Measurements from ENCODE around the gene ANKRD13D.

The ANKRD13D gene

DNA sequence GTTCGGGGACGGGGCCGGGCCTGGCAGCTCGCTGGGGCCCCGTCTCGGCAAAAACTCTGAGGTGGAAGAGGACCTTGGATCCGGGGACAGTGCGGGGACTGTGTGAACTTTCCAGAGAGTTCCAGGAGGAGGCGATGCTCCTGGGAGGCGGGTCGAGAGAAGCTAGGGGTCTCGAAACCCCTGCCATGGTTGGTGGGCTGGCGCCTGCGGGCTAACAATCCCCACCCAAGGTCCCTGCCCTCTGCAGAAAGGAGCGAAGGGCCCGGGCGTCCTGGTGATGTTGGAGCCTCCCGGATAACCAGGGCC, 27.5 kb upstream of the ANKRD13D start:
- in situ Hi-C loops (cut with MboI; ENCODE audit: low sequenced_read_pairs), result loop anchor here (5.0 kb wide), 1 partner anchor 51 kb away; no protein-coding TSS in a partner anchor

GRCh38 chr11:67261946-67262681, 27.0 kb upstream of the ANKRD13D start:
- in situ Hi-C loops (cut with MboI; ENCODE audit: low sequenced_read_pairs), result loop anchor here (5.0 kb wide), 1 partner anchor 50 kb away; no protein-coding TSS in a partner anchor

- in situ Hi-C loops (cut with MboI; ENCODE audit: low sequenced_read_pairs), result loop anchor here (5.0 kb wide), 1 partner anchor 49 kb away; no protein-coding TSS in a partner anchor
These were observed 26.1 kb upstream of the ANKRD13D start for GRCh38 chr11:67262731-67263675.

DNA sequence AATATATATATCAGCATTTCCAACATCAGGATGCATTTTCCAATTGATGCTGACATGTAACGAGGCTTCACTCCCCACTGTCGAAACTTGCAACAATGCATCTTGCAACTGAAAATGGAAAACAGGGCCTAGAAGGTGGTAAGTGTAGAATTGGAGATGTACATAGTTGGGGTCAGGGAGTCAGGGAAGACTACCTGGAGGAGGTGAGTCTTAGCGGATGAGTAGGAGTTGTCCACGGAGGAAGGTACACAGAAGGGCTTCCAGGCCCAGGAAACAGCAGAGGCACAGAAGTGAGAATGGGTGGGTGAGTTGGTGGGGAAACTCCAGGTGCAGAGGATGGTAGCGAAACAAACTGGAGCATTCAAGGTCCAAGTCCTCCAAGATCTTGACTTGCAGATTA, 24.8 kb upstream of the ANKRD13D start:
- in situ Hi-C loops (cut with MboI; ENCODE audit: low sequenced_read_pairs), result loop anchor here (5.0 kb wide), 1 partner anchor 48 kb away; no protein-coding TSS in a partner anchor

DNA sequence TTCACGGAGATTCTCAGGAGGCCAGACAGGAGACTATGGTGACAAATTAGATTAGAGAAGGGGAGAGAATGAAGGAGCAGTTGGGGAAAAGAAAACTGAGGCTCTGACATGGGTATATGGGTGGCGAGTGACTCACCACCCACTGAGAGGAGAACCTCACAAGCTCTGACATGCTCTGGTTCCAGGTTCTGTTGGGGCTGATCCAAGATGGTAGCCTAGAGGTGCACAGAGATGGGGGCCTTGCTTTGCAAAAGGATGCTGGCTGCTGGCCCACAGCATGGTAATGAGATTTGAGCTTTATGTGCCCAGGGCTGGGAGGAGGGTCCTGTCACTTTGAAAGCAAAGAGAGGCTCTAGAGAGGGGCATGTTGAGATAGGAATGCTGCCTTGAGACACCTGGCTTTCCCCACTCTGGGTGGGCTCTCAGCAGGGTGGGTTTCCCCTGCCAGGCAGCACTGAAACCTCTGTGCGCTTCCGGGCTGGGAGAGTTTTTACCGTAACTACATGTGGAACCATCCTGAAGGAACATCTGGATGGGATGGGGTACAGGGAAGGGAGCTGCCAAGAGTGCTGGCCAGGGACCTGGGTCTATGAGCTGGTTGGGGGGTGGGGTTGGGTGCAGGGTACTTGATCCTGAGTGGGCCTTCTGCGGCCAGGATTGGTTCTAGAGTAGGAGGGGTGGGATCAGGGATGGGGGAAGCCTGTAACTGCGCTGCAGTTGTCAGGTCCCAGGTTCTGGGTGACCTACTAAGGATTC, 24.0 kb upstream of the ANKRD13D start:
- in situ Hi-C loops (cut with MboI; ENCODE audit: low sequenced_read_pairs), result loop anchor here (5.0 kb wide), 1 partner anchor 47 kb away; no protein-coding TSS in a partner anchor

DNA sequence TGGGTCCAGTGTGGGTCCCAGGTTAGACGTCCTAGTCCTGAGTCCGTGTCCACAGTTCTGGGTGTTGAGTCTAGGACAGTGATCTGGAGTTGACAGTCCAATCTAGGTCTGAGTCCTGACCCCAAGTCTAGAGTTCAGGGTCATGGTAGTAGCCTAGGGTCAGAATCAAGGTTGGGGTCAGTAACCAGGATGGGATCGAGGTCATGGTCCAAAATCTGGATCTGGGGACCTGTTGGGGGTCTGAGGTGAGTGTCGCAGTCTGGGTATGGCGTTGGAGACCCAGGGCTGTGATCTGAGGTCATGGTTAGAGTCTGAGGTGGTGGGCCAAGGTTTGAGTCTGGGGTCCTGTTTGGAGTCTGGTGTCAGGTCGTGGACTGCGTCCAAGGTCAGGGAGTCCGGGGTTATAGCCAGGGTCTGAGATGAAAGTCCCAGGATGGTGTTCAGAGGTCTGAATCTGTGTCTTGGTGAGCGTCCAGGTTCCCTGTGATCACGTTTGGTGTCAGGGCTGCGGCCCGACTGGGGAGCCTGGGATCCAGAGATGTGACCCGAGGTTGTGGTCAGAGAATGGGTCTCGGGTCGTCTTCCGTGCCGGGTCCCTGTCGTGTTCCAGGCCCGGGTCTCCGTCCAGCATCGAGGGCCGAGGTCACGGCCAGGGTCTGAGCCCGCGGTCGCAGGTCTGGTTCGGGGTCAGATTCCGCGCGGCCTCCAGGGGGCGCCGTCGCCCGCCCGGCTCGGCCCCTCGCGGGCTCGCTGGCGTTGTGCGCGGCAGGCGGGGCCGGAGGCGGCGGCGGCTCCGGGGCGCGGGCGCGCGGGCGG, 23.3 kb upstream of the ANKRD13D start:
- in situ Hi-C loops (cut with MboI; ENCODE audit: low sequenced_read_pairs), result no loop called here

- in situ Hi-C loops (cut with MboI; ENCODE audit: low sequenced_read_pairs), result no loop called here
These were observed 22.5 kb upstream of the ANKRD13D start, which contains the start of gene GRK2 for GRCh38 chr11:67266449-67267187. Gene GRK2, plus strand, starts transcription at chr11:67266473. Its CDS starts 227 bp downstream, at chr11:67266700.

GRCh38 chr11:67267188-67268080, 21.7 kb upstream of the ANKRD13D start:
- in situ Hi-C loops (cut with MboI; ENCODE audit: low sequenced_read_pairs), result no loop called here

- in situ Hi-C loops (cut with MboI; ENCODE audit: low sequenced_read_pairs), result no loop called here
These were observed 20.8 kb upstream of the ANKRD13D start for GRCh38 chr11:67268081-67268961.

DNA sequence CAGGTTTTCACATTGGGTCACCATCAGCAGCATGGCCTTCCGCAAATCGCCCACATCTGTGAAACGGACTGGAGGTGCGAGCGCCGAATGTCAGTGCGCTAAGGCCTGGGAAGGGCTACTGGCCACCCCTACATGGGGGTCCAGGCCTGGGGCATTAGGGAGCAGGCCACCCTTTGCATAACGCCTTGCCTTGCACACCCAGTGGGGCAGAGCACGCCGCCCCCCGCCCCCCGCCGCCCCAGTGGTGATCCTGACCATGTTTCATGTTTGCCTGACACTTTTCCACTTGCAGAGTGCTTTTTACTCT, 20.2 kb upstream of the ANKRD13D start:
- in situ Hi-C loops (cut with MboI; ENCODE audit: low sequenced_read_pairs), result no loop called here

DNA sequence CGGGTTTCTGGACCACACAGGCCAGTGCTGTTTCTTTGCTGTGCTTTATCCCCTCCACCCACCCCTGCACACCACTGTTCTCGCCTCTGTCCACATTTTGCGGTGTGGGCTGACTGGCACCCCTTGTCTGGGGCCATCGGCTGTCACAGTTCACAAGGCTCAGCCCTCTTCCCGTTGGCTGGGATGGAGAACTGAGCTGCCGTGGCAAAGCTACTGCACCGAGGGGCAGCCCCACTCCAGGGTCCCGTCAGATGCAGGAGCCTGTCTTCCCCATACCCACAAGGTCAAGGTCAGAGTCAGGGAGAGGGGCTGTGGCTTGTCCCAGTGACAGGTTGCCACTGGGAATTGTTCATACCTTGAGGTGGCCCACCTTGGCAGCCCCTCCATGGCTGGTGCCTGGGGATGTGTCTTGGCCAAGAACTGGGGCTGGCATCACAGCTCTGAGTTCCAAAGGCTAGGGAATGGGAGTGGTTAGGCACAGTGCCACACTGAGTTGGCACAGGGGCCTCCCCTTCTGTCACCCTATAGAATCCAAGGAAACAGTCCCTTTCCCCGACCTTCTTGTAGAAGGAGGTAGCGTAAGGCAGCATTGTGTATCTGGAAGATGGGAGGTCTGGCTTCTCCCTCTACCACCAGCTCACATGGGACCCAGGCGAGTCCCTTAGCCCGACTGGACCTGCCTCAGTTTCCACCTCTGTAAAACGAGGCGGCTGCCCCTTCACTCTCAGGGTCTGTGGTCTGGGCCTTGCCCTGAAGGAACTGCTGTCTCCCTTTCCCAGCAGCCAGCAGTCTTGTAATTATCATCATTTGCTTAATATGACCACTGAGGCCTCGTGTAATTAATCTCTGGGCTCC, 19.5 kb upstream of the ANKRD13D start:
- in situ Hi-C loops (cut with MboI; ENCODE audit: low sequenced_read_pairs), result no loop called here

GRCh38 chr11:67270256-67271204, 18.6 kb upstream of the ANKRD13D start:
- in situ Hi-C loops (cut with MboI; ENCODE audit: low sequenced_read_pairs), result no loop called here

DNA sequence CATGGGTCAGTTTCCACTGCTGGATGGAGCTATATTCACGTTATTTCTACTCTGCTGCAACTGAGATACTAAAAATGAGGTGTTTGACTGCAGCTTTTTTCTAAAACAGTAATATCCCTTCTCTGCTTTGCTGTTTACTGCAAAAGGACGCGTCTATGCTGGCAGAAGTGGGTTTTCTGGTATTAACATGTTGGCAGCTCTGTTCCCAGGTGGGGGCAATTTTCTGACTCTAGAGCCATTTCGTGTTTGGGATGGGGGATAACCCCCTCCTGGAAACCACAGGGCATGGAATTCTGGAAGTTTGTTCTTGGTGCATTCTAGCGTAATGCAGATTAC, 17.9 kb upstream of the ANKRD13D start:
- in situ Hi-C loops (cut with MboI; ENCODE audit: low sequenced_read_pairs), result no loop called here

DNA sequence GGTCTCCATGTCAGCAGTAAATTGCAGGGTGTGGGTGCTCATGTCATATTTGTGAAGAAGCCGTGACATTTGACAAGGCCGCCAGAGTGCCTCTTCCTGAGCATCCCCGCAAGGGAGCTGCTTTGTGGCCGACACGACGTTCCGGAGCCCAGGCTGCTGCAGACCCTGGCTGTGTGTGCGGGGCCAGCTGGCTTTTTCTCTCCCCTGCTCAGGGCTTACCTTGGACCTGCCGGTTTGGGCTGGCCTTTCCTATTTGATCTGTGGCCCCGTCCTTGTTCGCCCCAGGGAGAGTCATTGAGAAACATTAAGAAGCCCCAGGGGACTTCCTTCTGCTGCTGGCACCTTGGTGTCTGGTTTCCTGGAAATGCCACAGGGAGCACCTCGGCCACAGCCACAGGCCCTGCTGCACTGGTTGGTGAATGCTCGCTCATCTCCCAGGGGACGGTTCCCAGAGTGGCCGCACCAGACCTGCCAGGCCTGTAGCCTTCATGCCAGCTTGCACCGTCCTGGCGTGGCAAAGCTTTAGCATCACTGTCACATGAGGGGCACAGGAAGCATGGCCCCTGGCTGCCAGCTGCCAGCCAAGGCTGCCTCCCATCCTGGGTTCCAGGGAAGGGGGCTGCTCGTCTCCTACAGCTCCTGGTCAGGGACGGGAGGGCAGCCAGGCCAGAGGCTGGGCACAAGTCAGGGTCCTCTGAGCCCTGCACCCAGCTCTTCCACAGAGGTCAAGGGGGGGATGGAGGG, 17.4 kb upstream of the ANKRD13D start:
- in situ Hi-C loops (cut with MboI; ENCODE audit: low sequenced_read_pairs), result no loop called here
